CD4-positive, alpha-beta memory T cell (primary cell): ENCODE results near the gene NXNL1. TPM values are rescaled to one million over a fixed set of nuclear protein-coding genes. Genes with fewer than 3 reads are reported as not detected.
A peak's percentile ranks its signal among the peaks of the same experiment; 100 is the strongest.

Source experiments
- CTCF ChIA-PET: fragments of 350-600 bp; sonication (Branson Sonifier 250); formaldehyde crosslinking; loops from one replicate; lab custom pipeline; 2021; ENCODE audit warnings: inconsistent platforms; ENCODE audit not compliant: partially characterized antibody; lab: Charles Lee
- POLR2A ChIA-PET: fragments of 350-600 bp; sonication (Branson Sonifier 250); formaldehyde crosslinking; loops from one replicate; lab custom pipeline; 2021; ENCODE audit not compliant: partially characterized antibody; lab: Charles Lee
- DNase-seq, 5 donors: peaks; one replicate each; pipeline versions ENCODE4 v3.0.0 to v3.0.0-alpha.2; 2020 to 2022; ENCODE audit warnings: mixed read lengths in 1 of 5
- H3K27ac ChIP-seq: one replicate; pipeline ENCODE4 v1.7.0; 2013; ENCODE audit warnings: low read depth, low read length
- H3K27me3 ChIP-seq: 2 replicates; pipeline ENCODE4 v1.7.0; 2013; ENCODE audit warnings: mild to moderate bottlenecking, low read length, moderate library complexity; ENCODE audit not compliant: insufficient read depth
- H3K36me3 ChIP-seq: 2 replicates; pipeline ENCODE4 v1.7.0; 2013; ENCODE audit warnings: mild to moderate bottlenecking, low read length, moderate library complexity; ENCODE audit not compliant: insufficient read depth
- H3K4me1 ChIP-seq: 2 replicates; pipeline ENCODE4 v1.7.0; 2013; ENCODE audit warnings: mild to moderate bottlenecking, low read length, moderate library complexity; ENCODE audit not compliant: insufficient read depth
- H3K4me3 ChIP-seq, 2 donors: one replicate each; pipeline ENCODE4 v1.7.0; 2013; ENCODE audit warnings: low read length in 2 of 2, mild to moderate bottlenecking in 1 of 2
- H3K9me3 ChIP-seq, 2 donors: one replicate each; pipeline ENCODE4 v1.7.0; 2013; ENCODE audit warnings: low read length in 2 of 2, control low read depth in 1 of 2; ENCODE audit not compliant: control insufficient read depth in 1 of 2
- H3K27ac Mint-ChIP-seq, 7 donors: one replicate each; pipeline ENCODE4 v1.8.0; 2020 to 2021; ENCODE audit warnings: mixed read lengths in 7 of 7, mild to moderate bottlenecking in 6 of 7, inconsistent platforms in 3 of 7, moderate library complexity in 3 of 7
- H3K27me3 Mint-ChIP-seq, 2 donors: one replicate each; pipeline ENCODE4 v1.8.0; 2020 to 2021; ENCODE audit warnings: mixed read lengths in 2 of 2
- H3K36me3 Mint-ChIP-seq, 2 donors: one replicate each; pipeline ENCODE4 v1.8.0; 2020 to 2021; ENCODE audit warnings: mixed read lengths in 2 of 2, inconsistent platforms in 1 of 2, mild to moderate bottlenecking in 1 of 2
- H3K4me1 Mint-ChIP-seq, 4 donors: one replicate each; pipeline ENCODE4 v1.8.0; 2020 to 2021; ENCODE audit warnings: mixed read lengths in 4 of 4, mild to moderate bottlenecking in 1 of 4
- H3K4me3 Mint-ChIP-seq, 8 donors: one replicate each; pipeline ENCODE4 v1.8.0; 2020 to 2021; ENCODE audit warnings: mixed read lengths in 8 of 8, mild to moderate bottlenecking in 7 of 8, moderate library complexity in 6 of 8, inconsistent platforms in 3 of 8
- H3K9me3 Mint-ChIP-seq, 8 donors: one replicate each; pipeline ENCODE4 v1.8.0; 2020 to 2021; ENCODE audit warnings: mixed read lengths in 8 of 8, mild to moderate bottlenecking in 5 of 8, inconsistent platforms in 3 of 8, moderate library complexity in 1 of 8
- intact Hi-C: fragments of 100-400 bp; cut with micrococcal nuclease; formaldehyde crosslinking; loops from one replicate; pipeline ENCODE4 v1.15.1; 2023
- polyA plus RNA-seq, 2 donors: library from polyadenylated mRNA; unstranded; fragments of 300-500 nt; fragmentation: Illumina TruSeq; gene quantifications; one replicate each; pipeline ENCODE4 v1.2.3, GENCODE V29; 2021
- total RNA-seq, 2 experiments: library from RNA; stranded (reverse); gene quantifications; one replicate each; pipeline ENCODE4 v1.2.3, GENCODE V29; 2021

The NXNL1 gene
- total and polyA plus RNA-seq, 4 experiments from 2014 or later, result not detected

DNA sequence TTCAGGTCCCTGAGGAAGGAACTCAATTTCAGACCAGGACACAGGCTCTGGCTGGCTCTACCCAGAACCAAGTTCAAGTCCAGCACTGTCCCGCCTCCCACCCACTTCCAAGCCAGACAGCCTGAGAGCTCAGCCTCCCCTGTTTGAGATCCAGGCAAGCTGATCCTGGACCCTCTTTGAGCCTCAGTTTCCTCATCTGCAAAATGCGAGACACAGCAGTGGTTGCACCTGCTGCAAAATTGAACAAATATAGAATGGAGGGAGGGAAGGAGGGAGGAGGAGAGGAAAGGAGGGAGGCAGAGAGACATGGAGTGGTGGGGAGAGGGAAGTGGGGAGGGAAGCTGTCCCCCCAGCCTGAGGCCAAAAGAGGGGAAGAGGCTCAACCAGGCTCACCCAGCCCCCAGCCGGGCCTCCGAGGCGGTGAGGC, 13.0 kb downstream of the NXNL1 start:
- Mint-ChIP-seq H3K4me1 (peaks cover 4 to 14% (median 5%) of the 10 kb centered on the region in 4 donors), H3K27ac (no peak overlapping the region), H3K27me3 (peaks cover 9 to 12% of the 10 kb centered on the region in 2 donors), H3K36me3 (no peaks in the 10 kb centered on the region), H3K9me3 (peaks cover 0 to 3% (median 0%) of the 10 kb centered on the region in 8 donors), H3K4me3 (peak overlapping the region; percentile 27 to 71 (median 60))
- ChIA-PET POLR2A (interaction anchor here (1.4 kb wide), 1 partner anchor 52 kb away, joined by 4 read pairs; no protein-coding TSS in a partner anchor), CTCF (interaction anchor here (0.7 to 2.2 kb wide), 6 partner anchors 14 to 59 kb away, joined by 3 to 12 read pairs (median 6); partner anchors contain the start of gene CCDC194)
- DNase-seq, result no peak
- peaks cover 9% of the 10 kb centered on the region for H3K4me1 ChIP-seq
- H3K36me3 ChIP-seq, result no peaks in the 10 kb centered on the region
- no peaks in the 10 kb centered on the region for H3K27me3 ChIP-seq
- no peaks in the 10 kb centered on the region for H3K9me3 ChIP-seq
- H3K27ac ChIP-seq, result no peak overlapping the region
- intact Hi-C loops, result loop anchor here (1.0 kb wide), 1 partner anchor 52 kb away; no protein-coding TSS in a partner anchor
- no peak overlapping the region for H3K4me3 ChIP-seq

DNA sequence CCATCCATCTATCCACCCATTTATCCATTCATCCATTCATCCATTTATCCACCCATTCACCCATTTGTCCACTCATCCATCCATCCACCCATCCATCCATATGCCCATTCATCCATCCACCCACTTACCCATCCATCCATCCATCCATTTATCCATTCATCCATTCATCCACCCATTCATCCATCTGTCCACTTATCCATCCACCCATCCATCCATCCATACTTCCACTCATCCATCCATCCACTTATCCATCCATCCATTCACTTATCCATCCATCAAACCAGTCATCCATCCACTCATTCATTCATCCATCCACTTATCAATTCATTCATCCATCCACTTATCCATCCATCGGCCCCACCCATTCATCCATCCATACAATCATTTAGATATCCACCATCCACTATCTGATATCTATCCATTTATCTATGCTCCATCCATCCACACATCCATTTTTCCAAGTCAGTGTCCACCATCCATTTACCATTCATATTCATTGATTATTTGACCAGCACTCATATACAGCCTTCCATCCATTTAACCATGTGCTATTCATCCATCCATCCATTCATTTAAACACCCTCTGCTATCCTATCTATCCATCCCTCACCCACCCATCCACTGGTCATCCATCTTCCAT, 15.1 kb downstream of the NXNL1 start:
- no peaks in the 10 kb centered on the region for H3K27me3 ChIP-seq
- H3K4me3 Mint-ChIP-seq, result no peak overlapping the region
- H3K27ac ChIP-seq, result no peak overlapping the region
- H3K4me1 ChIP-seq, result peaks cover 4% of the 10 kb centered on the region
- no peak overlapping the region for H3K4me3 ChIP-seq
- no peak for DNase-seq
- H3K27ac Mint-ChIP-seq, result no peak overlapping the region
- H3K36me3 ChIP-seq, result no peaks in the 10 kb centered on the region
- H3K4me1 Mint-ChIP-seq, result peaks cover 4 to 14% (median 5%) of the 10 kb centered on the region in 4 donors
- ChIA-PET POLR2A (no interaction called here), CTCF (interaction anchor here (1.1 to 1.3 kb wide), 2 partner anchors 20 to 128 kb away, joined by 3 to 4 read pairs; no protein-coding TSS in a partner anchor)
- peaks cover 0 to 3% (median 0%) of the 10 kb centered on the region in 8 donors for H3K9me3 Mint-ChIP-seq
- H3K27me3 Mint-ChIP-seq, result peaks cover 9 to 12% of the 10 kb centered on the region in 2 donors
- intact Hi-C loops, result no loop called here
- H3K9me3 ChIP-seq, result no peaks in the 10 kb centered on the region
- no peaks in the 10 kb centered on the region for H3K36me3 Mint-ChIP-seq

DNA sequence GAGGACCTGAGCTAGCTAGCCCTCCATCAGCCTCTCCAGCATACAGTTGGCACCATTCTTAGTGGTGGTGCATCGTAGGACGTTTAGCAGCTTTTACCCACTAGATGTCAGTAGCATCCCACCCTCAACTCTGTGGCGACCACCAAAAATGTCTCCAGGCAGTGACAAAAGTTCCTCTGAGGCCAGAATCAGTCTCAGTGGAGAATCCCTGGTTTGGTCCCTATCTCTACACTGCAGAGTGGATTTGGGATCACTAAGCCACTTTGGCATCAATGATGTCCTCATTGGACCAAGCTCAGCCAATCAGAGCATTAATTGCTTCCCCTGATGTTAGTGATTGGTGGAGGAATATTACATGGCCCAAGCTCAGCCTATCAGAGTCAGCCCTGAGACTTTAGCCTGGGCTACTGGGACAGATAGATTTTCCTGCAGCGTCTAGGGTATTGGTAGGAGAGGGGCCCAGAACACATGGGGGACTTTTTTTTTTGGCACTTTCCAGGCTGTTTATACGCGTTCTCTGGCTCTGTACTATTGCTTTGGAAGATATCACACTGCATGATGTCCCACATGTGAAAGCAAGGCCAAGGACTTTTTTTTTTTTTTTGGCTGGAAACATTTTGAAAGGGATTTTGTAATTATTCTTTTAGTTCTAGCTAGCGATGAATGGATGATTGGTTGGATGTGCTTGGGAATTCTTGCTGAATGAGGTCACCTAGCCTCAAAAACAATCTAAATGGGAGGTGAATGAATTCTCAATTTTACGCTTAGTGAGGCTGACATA, 19.3 kb downstream of the NXNL1 start:
- Histone ChIP-seq H3K4me1 (no peaks in the 10 kb centered on the region), H3K27me3 (no peaks in the 10 kb centered on the region), H3K27ac (no peak overlapping the region), H3K4me3 (no peak overlapping the region), H3K9me3 (no peaks in the 10 kb centered on the region), H3K36me3 (no peaks in the 10 kb centered on the region)
- no peaks in the 10 kb centered on the region for H3K9me3 Mint-ChIP-seq
- no peak for DNase-seq
- ChIA-PET POLR2A (no interaction called here), CTCF (interaction anchor here (0.7 kb wide), 1 partner anchor 54 kb away, joined by 3 read pairs; no protein-coding TSS in a partner anchor)
- no peaks in the 10 kb centered on the region for H3K36me3 Mint-ChIP-seq
- H3K27me3 Mint-ChIP-seq, result peaks cover 0 to 2% of the 10 kb centered on the region in 2 donors
- no peak overlapping the region for H3K27ac Mint-ChIP-seq
- intact Hi-C loops, result no loop called here
- no peak overlapping the region for H3K4me3 Mint-ChIP-seq
- no peaks in the 10 kb centered on the region for H3K4me1 Mint-ChIP-seq

DNA sequence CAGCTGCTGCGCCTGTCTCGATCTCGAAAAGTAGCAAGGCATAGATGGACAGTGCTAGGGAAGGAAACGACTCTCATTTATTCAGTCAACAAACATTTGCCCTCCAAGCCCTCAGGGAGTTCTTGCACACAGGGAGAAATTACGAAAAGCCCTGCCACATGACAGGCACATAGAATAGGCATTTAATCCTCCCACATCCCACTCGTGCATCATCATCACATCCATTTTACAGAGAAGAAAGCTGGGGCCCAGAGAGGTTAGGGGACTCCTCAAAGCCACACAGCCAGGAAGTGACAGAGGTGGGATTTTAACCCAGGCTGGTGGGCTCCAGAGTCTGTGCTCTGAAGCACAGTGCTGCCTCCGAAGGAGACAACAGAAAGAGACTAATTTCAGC, 23.9 kb downstream of the NXNL1 start:
- no peaks in the 10 kb centered on the region for H3K36me3 Mint-ChIP-seq
- Histone ChIP-seq H3K36me3 (no peaks in the 10 kb centered on the region), H3K4me1 (no peaks in the 10 kb centered on the region), H3K9me3 (no peaks in the 10 kb centered on the region), H3K27me3 (no peaks in the 10 kb centered on the region), H3K4me3 (no peak overlapping the region), H3K27ac (no peak overlapping the region)
- H3K4me1 Mint-ChIP-seq, result no peaks in the 10 kb centered on the region
- no peak for DNase-seq
- H3K9me3 Mint-ChIP-seq, result no peaks in the 10 kb centered on the region
- CTCF ChIA-PET, result no interaction called here
- intact Hi-C loops, result no loop called here
- POLR2A ChIA-PET, result no interaction called here
- peaks cover 0 to 2% of the 10 kb centered on the region in 2 donors for H3K27me3 Mint-ChIP-seq
- H3K4me3 Mint-ChIP-seq, result no peak overlapping the region
- H3K27ac Mint-ChIP-seq, result peak overlapping the region in 1 of 7 donors; percentile 35

DNA sequence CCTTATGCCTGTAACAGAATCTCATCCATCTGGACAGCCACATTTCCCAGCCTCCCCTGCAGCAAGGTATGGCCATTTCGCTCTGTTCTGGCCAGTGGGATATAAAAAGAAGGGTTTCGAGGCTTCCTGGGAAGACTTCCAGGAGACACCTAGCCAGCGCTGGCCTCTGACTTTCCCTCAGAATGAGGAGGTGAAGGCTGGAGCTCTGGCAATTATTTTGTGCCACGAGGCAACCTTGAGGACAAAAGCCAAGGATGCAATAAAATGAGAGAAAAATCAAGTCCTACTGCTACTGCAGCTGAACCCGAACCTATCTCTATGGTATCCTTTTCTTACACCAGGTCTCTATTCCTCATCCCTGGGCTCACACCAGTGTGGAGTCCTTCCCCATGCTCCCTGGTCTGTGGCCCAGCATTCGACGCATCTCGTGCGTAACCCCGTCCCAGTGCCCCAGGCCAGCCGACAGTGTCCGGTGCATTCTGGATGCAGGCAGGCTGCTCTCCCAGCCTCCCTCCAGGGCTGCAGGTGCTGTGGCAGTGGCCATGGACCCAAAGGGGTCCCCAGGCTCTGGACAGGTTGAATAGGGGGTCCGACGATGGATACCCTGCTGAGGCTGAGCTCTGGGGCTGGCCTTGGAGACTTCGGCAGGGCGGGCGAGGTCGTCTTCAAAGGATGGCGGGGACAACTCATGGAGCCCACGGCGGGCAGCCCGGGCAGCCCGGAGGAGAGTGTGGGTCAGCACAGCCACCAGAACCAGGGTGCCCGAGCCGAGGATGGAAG, 24.4 kb downstream of the NXNL1 start:
- Histone ChIP-seq H3K4me3 (no peak overlapping the region), H3K9me3 (no peaks in the 10 kb centered on the region), H3K36me3 (no peaks in the 10 kb centered on the region), H3K27me3 (no peaks in the 10 kb centered on the region), H3K27ac (no peak overlapping the region), H3K4me1 (no peaks in the 10 kb centered on the region)
- Mint-ChIP-seq H3K27me3 (peaks cover 0 to 2% of the 10 kb centered on the region in 2 donors), H3K9me3 (no peaks in the 10 kb centered on the region), H3K27ac (peak overlapping the region in 1 of 7 donors; percentile 35), H3K4me3 (no peak overlapping the region), H3K36me3 (no peaks in the 10 kb centered on the region), H3K4me1 (no peaks in the 10 kb centered on the region)
- DNase-seq, result no peak
- intact Hi-C loops, result no loop called here
- POLR2A ChIA-PET, result no interaction called here
- CTCF ChIA-PET, result no interaction called here

DNA sequence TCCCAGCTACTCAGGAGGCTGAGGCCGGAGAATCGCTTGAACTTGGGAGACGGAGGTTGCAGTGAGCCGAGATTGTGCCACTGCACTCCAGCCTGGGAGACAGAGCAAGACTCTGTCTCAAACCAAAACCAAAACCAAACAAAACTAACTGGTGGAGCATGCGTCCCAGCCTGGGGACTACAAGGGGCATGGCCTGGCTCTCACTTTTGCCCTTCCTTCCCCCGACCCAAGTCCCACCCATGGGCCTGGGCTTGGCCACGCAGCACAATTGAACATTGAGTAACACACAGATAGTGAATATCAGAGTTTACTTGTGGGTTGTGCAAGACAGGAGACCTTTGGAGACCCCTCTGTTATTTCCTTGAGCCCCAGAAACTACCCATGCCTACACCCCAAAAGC, 25.5 kb downstream of the NXNL1 start:
- intact Hi-C loops, result no loop called here
- no peaks in the 10 kb centered on the region for H3K9me3 Mint-ChIP-seq
- H3K27ac ChIP-seq, result no peak overlapping the region
- H3K4me1 ChIP-seq, result no peaks in the 10 kb centered on the region
- ChIA-PET CTCF (interaction anchor here (0.6 kb wide), 1 partner anchor 14 kb away, joined by 3 read pairs; no protein-coding TSS in a partner anchor), POLR2A (no interaction called here)
- H3K4me1 Mint-ChIP-seq, result no peaks in the 10 kb centered on the region
- H3K36me3 ChIP-seq, result no peaks in the 10 kb centered on the region
- H3K27ac Mint-ChIP-seq, result no peak overlapping the region
- H3K27me3 Mint-ChIP-seq, result peaks cover 0 to 2% of the 10 kb centered on the region in 2 donors
- no peaks in the 10 kb centered on the region for H3K9me3 ChIP-seq
- no peaks in the 10 kb centered on the region for H3K27me3 ChIP-seq
- H3K4me3 ChIP-seq, result no peak overlapping the region
- no peaks in the 10 kb centered on the region for H3K36me3 Mint-ChIP-seq
- H3K4me3 Mint-ChIP-seq, result no peak overlapping the region
- DNase-seq, result no peak
